Central memory CD4-positive, alpha-beta T cell (primary cell): ENCODE data around the gene DONSON.

Experiments used
- DNase-seq: peaks from one replicate; pipeline ENCODE4 v3.0.0; 2022

The DONSON gene

GRCh38 chr21:33560965-33561364, 27.5 kb downstream of the DONSON start:
- DNase-seq = no peak

GRCh38 chr21:33559813-33560212, 28.7 kb downstream of the DONSON start:
- no peak for DNase-seq

GRCh38 chr21:33558777-33559421, 29.6 kb downstream of the DONSON start:
- no peak for DNase-seq

GRCh38 chr21:33557447-33557846, 31.0 kb downstream of the DONSON start:
- no peak for DNase-seq

GRCh38 chr21:33554982-33555344, 33.5 kb downstream of the DONSON start:
- no peak for DNase-seq

GRCh38 chr21:33554236-33554981, 34.1 kb downstream of the DONSON start:
- DNase-seq = no peak

- DNase-seq = no peak
Observed at GRCh38 chr21:33552999-33553598, 35.4 kb downstream of the DONSON start.

GRCh38 chr21:33552093-33552998, 36.1 kb downstream of the DONSON start:
- DNase-seq = no peak

GRCh38 chr21:33551664-33552063, 36.8 kb downstream of the DONSON start:
- no peak for DNase-seq

- no peak for DNase-seq
Observed at GRCh38 chr21:33550772-33551660, 37.5 kb downstream of the DONSON start.

- DNase-seq = no peak
Observed at GRCh38 chr21:33549848-33550771, 38.4 kb downstream of the DONSON start.

GRCh38 chr21:33546086-33546485, 42.4 kb downstream of the DONSON start:
- DNase-seq = no peak

GRCh38 chr21:33544451-33545195, 43.9 kb downstream of the DONSON start:
- no peak for DNase-seq

- DNase-seq = no peak
Observed at GRCh38 chr21:33543505-33544129, 44.9 kb downstream of the DONSON start.

- DNase-seq = peak; percentile 99
Observed at GRCh38 chr21:33542640-33543504, 45.6 kb downstream of the DONSON start, which contains the start of gene SON. TSS of gene SON (plus strand) at chr21:33543038. CDS start at chr21:33543093, 55 bp downstream.

GRCh38 chr21:33541756-33542639, 46.5 kb downstream of the DONSON start, which contains the start of gene GART:
TSS of gene GART (minus strand) at chr21:33542117. CDS start at chr21:33539315, 2,802 bp downstream.
- peak; percentile 81 for DNase-seq

- peak; percentile 13 for DNase-seq
Observed at GRCh38 chr21:33541105-33541711, 47.3 kb downstream of the DONSON start.
